Neural cell (in vitro differentiated cells): ENCODE measurements around the gene KRTDAP. TPM values are rescaled to one million over a fixed set of nuclear protein-coding genes. Genes with fewer than 3 reads are reported as not detected.
A peak's percentile ranks its signal among the peaks of the same experiment; 100 is the strongest.
"Not testable (repeated sequence)": the region's sequence is repeated elsewhere in the genome, so short reads cannot be mapped to it uniquely, and the experiment has no call there.

Experiments
- H2AFZ ChIP-seq: fragments of 200-600, 300-800 bp; sonication (generic), shearing (Covaris generic); 2 replicates; pipeline ENCODE4 v1.6.0; 2014; ENCODE audit warnings: low read depth, mild to moderate bottlenecking, antibody characterized with exemption, low read length, moderate library complexity
- H3F3A ChIP-seq: fragments of 200-600 bp; shearing (Covaris generic); 2 replicates; pipeline ENCODE4 v1.6.1; 2016; ENCODE audit warnings: mild to moderate bottlenecking, moderate library complexity, mixed read lengths, antibody characterized with exemption, low read length; ENCODE audit not compliant: insufficient read depth, poor library complexity, severe bottlenecking
- H3K27ac ChIP-seq: fragments of 200-600, 300-800 bp; sonication (generic), shearing (Covaris generic); 2 replicates; pipeline ENCODE4 v1.5.1; 2014; ENCODE audit warnings: mild to moderate bottlenecking, low read length, moderate library complexity
- H3K27me3 ChIP-seq: fragments of 300-800, 200-600 bp; sonication (generic), shearing (Covaris generic); 2 replicates; pipeline ENCODE4 v1.6.0; 2014; ENCODE audit warnings: mild to moderate bottlenecking, low read depth, low read length, moderate library complexity; ENCODE audit not compliant: insufficient read depth
- H3K36me3 ChIP-seq: fragments of 300-800, 200-600 bp; sonication (generic), shearing (Covaris generic); 2 replicates; pipeline ENCODE4 v1.5.1; 2014; ENCODE audit warnings: mild to moderate bottlenecking, antibody characterized with exemption, low read length, moderate library complexity; ENCODE audit not compliant: insufficient read depth
- H3K4me2 ChIP-seq: fragments of 300-800, 200-600 bp; sonication (generic), shearing (Covaris generic); 2 replicates; pipeline ENCODE4 v1.6.0; 2014; ENCODE audit warnings: mild to moderate bottlenecking, low read length
- H3K4me3 ChIP-seq: fragments of 300-800, 200-600 bp; sonication (generic), shearing (Covaris generic); 2 replicates; pipeline ENCODE4 v1.5.1; 2014; ENCODE audit warnings: mild to moderate bottlenecking, low read length, moderate library complexity
- H3K79me2 ChIP-seq: fragments of 200-600 bp; shearing (Covaris generic); replicated peaks from 2 replicates; pipeline ENCODE4 v1.6.0; 2014; ENCODE audit warnings: mild to moderate bottlenecking, low read length, moderate library complexity; ENCODE audit not compliant: insufficient read depth
- H3K9ac ChIP-seq: fragments of 300-800, 200-600 bp; sonication (generic), shearing (Covaris generic); 2 replicates; pipeline ENCODE4 v1.6.1; 2016; ENCODE audit warnings: mild to moderate bottlenecking, low read length, mixed read lengths
- H3K9me2 ChIP-seq: fragments of 200-600 bp; shearing (Covaris generic); 2 replicates; pipeline ENCODE4 v1.6.1; 2016; ENCODE audit warnings: mild to moderate bottlenecking, low read length, mixed read lengths; ENCODE audit not compliant: insufficient read depth
- H3K9me3 ChIP-seq: fragments of 200-600, 300-800 bp; sonication (generic), shearing (Covaris generic); 2 replicates; pipeline ENCODE4 v1.6.1; 2016; ENCODE audit warnings: mild to moderate bottlenecking, mixed run types, low read length, moderate library complexity, mixed read lengths
- H4K20me1 ChIP-seq: fragments of 200-600 bp; shearing (Covaris generic); 2 replicates; pipeline ENCODE4 v1.6.1; 2016; ENCODE audit warnings: mild to moderate bottlenecking, mixed run types; ENCODE audit not compliant: insufficient read depth
- CTCF ChIP-seq: fragments of 450-650 bp; IDR thresholded peaks from 2 replicates; pipeline ENCODE4 v1.5.1; 2014; ENCODE audit warnings: antibody characterized with exemption, mild to moderate bottlenecking, moderate library complexity; ENCODE audit not compliant: poor library complexity, severe bottlenecking
- EP300 ChIP-seq: fragments of 450-650 bp; conservative IDR thresholded peaks from 2 replicates; pipeline ENCODE4 v1.6.1; 2014; ENCODE audit warnings: antibody characterized with exemption, mild to moderate bottlenecking, moderate library complexity; ENCODE audit not compliant: poor library complexity, severe bottlenecking
- EZH2 ChIP-seq: fragments of 200-600, 300-800 bp; shearing (Covaris generic), sonication (generic); IDR thresholded peaks from 2 replicates; pipeline ENCODE4 v1.6.1; 2014; ENCODE audit warnings: antibody characterized with exemption, low read length, borderline replicate concordance, mild to moderate bottlenecking; ENCODE audit not compliant: insufficient read depth, poor library complexity, severe bottlenecking
- MXI1 ChIP-seq: fragments of 450-650 bp; conservative IDR thresholded peaks from 2 replicates; pipeline ENCODE4 v1.6.1; 2014; ENCODE audit warnings: antibody characterized with exemption, mild to moderate bottlenecking; ENCODE audit not compliant: poor library complexity, severe bottlenecking
- POLR2AphosphoS5 ChIP-seq: IDR thresholded peaks from 2 replicates; pipeline ENCODE4 v1.6.1; 2012
- RAD21 ChIP-seq: fragments of 450-650 bp; conservative IDR thresholded peaks from 2 replicates; pipeline ENCODE4 v1.6.1; 2014; ENCODE audit warnings: antibody characterized with exemption, mild to moderate bottlenecking, moderate library complexity
- SMC3 ChIP-seq: fragments of 450-650 bp; conservative IDR thresholded peaks from 2 replicates; pipeline ENCODE4 v1.6.1; 2014; ENCODE audit warnings: antibody characterized with exemption, mild to moderate bottlenecking, moderate library complexity; ENCODE audit not compliant: poor library complexity
- TAF1 ChIP-seq: IDR thresholded peaks from 2 replicates; pipeline ENCODE4 v1.6.1; 2012; ENCODE audit warnings: low read depth
- polyA plus RNA-seq: library from polyadenylated mRNA; depleted of rRNA; stranded (reverse); fragments of >200 nt; gene quantifications from 2 replicates; pipeline ENCODE4 v1.2.3, GENCODE V29; 2014
- TF ChIP-seq, protein P1 (sequence below): IDR thresholded peaks from 2 replicates; pipeline ENCODE4 v1.6.1; 2012; ENCODE audit warnings: borderline replicate concordance

Gene KRTDAP
- polyA plus RNA-seq, 1 donor from 2014 or later: not detected

DNA sequence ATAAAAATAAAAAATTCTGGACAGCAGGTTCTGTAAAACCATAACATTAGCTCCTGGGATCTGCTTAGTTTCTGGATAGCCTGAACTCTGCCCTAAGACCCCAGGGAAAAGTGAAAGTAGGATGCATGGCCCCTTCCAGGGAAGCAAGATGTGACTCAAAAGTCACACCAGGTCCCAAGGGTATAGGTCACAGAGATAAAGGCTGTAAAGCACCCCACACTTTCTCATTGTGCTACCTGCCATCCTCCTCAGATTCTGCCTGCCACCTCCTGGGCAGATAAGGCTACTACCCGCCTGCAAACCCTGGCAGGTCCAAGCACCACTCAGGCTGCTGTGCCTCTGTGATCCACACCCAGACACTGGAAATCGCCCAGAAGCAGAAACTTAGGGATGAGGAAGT, 21.6 kb downstream of the KRTDAP start:
- no peak for TF ChIP-seq TAF1
- peak; percentile 17 for TF ChIP-seq RAD21
- peak; percentile 35 for TF ChIP-seq CTCF
- TF ChIP-seq EP300: no peak
- no peak for TF ChIP-seq SMC3
- TF ChIP-seq MXI1: no peak
- TF ChIP-seq POLR2AphosphoS5: no peak
- TF ChIP-seq EZH2: no peak
- TF ChIP-seq, protein P1, sequence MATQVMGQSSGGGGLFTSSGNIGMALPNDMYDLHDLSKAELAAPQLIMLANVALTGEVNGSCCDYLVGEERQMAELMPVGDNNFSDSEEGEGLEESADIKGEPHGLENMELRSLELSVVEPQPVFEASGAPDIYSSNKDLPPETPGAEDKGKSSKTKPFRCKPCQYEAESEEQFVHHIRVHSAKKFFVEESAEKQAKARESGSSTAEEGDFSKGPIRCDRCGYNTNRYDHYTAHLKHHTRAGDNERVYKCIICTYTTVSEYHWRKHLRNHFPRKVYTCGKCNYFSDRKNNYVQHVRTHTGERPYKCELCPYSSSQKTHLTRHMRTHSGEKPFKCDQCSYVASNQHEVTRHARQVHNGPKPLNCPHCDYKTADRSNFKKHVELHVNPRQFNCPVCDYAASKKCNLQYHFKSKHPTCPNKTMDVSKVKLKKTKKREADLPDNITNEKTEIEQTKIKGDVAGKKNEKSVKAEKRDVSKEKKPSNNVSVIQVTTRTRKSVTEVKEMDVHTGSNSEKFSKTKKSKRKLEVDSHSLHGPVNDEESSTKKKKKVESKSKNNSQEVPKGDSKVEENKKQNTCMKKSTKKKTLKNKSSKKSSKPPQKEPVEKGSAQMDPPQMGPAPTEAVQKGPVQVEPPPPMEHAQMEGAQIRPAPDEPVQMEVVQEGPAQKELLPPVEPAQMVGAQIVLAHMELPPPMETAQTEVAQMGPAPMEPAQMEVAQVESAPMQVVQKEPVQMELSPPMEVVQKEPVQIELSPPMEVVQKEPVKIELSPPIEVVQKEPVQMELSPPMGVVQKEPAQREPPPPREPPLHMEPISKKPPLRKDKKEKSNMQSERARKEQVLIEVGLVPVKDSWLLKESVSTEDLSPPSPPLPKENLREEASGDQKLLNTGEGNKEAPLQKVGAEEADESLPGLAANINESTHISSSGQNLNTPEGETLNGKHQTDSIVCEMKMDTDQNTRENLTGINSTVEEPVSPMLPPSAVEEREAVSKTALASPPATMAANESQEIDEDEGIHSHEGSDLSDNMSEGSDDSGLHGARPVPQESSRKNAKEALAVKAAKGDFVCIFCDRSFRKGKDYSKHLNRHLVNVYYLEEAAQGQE: no peak
- Histone ChIP-seq H3K4me3 (no peak overlapping the region), H3K9ac (no peak overlapping the region), H3K27me3 (no peaks in the 10 kb centered on the region), H4K20me1 (no peaks in the 10 kb centered on the region), H3K79me2 (no peaks in the 10 kb centered on the region), H3K4me2 (no peak overlapping the region), H2AFZ (no peak overlapping the region), H3K9me2 (no peaks in the 10 kb centered on the region), H3K27ac (no peak overlapping the region), H3K36me3 (no peaks in the 10 kb centered on the region), H3K9me3 (no peaks in the 10 kb centered on the region), H3F3A (no peaks in the 10 kb centered on the region)

- TF ChIP-seq EP300 (no peak), MXI1 (no peak), CTCF (no peak), TAF1 (no peak), EZH2 (no peak), POLR2AphosphoS5 (no peak), SMC3 (no peak), RAD21 (no peak)
- TF ChIP-seq, protein P1: no peak
Observed at GRCh38 chr19:35466259-35466658, 24.0 kb downstream of the KRTDAP start.

DNA sequence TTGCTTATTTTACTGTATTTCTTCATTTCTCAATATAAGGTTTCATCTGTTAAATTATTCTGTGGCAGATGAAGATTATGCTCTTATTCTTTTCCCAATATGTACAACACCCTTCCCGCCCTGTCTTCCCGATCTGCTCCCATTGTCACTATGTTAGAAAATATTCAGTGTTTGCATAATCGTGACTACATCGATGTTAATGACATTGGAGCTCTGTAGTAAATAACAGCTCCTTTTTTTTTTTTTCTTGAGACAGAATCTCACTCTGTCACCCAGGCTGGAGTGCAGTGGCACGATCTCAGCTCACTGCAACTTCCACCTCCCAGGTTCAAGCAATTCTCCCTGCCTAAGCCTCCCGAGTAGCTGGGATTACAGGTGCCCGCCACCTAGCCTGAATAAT, 27.3 kb downstream of the KRTDAP start:
- H3K36me3 ChIP-seq, H3K9me3 ChIP-seq, H3K79me2 ChIP-seq, H3K27ac ChIP-seq, H2AFZ ChIP-seq, H3K9ac ChIP-seq, H3F3A ChIP-seq, H3K4me3 ChIP-seq, H3K27me3 ChIP-seq, H3K4me2 ChIP-seq, H4K20me1 ChIP-seq, H3K9me2 ChIP-seq: not testable (repeated sequence)

More at GRCh38 chr19:35466259-35466658, 24.0 kb downstream of the KRTDAP start:
- Histone ChIP-seq H3K9me2 (no peaks in the 10 kb centered on the region), H3K79me2 (no peaks in the 10 kb centered on the region), H3K4me2 (no peak overlapping the region), H3K27ac (no peak overlapping the region), H3K9ac (no peak overlapping the region), H3K9me3 (no peaks in the 10 kb centered on the region), H2AFZ (no peak overlapping the region), H3F3A (no peaks in the 10 kb centered on the region), H4K20me1 (no peaks in the 10 kb centered on the region), H3K36me3 (no peaks in the 10 kb centered on the region), H3K27me3 (no peaks in the 10 kb centered on the region), H3K4me3 (no peak overlapping the region)
